Measurements from ENCODE around the gene MRPS12.

DNA sequence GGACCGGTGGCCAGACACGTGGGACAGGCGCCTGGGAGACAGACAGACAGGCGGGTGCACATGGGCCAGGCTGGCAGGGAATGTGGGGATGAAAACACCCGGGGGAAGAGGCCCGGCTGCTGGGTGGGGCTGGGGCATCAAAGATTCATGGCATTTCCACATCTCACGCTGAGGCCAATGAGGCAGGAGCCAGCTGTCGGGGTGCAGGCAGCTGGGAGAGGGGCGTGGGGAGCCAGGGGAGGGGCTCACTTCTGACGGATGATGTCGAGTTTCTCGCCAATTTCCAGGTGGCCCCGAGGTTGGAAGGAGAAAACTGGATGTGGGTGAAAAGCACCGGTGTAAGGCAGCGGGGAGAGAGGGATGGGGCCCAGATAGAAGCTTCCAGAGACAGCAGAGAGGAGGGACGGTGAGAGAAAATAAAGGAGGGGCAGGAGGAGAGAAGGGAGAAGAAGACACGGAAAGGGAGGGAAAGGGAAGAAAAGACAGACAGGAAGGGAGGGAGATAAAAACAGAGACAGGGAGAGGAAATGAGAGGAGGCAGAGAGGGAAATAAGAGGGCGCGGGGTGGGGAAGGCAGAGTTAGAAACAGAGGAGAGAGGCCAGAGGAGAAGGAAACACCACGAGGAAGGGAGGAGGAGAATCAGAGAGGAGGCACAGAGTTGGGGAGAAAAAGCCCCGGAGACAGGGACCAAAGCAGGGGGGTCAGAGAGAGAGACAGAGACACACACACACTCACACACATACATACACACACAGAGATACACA, 10.7 kb upstream of the MRPS12 start:
- TF ChIP-seq POLR2A (IDR thresholded peaks at IDR 0.05) (no peak), EP300 (IDR thresholded peaks at IDR 0.05) (no peak)
- TF ChIP-seq, protein P1, sequence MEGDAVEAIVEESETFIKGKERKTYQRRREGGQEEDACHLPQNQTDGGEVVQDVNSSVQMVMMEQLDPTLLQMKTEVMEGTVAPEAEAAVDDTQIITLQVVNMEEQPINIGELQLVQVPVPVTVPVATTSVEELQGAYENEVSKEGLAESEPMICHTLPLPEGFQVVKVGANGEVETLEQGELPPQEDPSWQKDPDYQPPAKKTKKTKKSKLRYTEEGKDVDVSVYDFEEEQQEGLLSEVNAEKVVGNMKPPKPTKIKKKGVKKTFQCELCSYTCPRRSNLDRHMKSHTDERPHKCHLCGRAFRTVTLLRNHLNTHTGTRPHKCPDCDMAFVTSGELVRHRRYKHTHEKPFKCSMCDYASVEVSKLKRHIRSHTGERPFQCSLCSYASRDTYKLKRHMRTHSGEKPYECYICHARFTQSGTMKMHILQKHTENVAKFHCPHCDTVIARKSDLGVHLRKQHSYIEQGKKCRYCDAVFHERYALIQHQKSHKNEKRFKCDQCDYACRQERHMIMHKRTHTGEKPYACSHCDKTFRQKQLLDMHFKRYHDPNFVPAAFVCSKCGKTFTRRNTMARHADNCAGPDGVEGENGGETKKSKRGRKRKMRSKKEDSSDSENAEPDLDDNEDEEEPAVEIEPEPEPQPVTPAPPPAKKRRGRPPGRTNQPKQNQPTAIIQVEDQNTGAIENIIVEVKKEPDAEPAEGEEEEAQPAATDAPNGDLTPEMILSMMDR (IDR thresholded peaks at IDR 0.05): no peak

Data from tibial nerve (tissue), 4 donors.